Omental fat pad (tissue), 4 donors: ENCODE results near the gene TTC23. TPM values are rescaled to one million over a fixed set of nuclear protein-coding genes. Genes with fewer than 3 reads are reported as not detected.

Experiments used
- ATAC-seq: fragments of 150-250 bp; one replicate; pipeline ENCODE4 v1.9.1; 2016; ENCODE audit warnings: mild to moderate bottlenecking, moderate library complexity; ENCODE audit not compliant: low FRiP score
- DNase-seq: peaks from one replicate; pipeline ENCODE4 v3.0.0-alpha.2; 2019; ENCODE audit warnings: low spot score
- total RNA-seq, 4 donors: library from RNA; depleted of rRNA; stranded (reverse); fragments of >200 nt; gene quantifications; one replicate each; pipeline ENCODE4 v1.1.0, GENCODE V29; 2016
- TF ChIP-seq, protein P1 (sequence below), 3 donors: fragments of 450-650 bp; IDR thresholded peaks; one replicate each; pipeline ENCODE4 v1.5.1; 2016 to 2017; ENCODE audit warnings: antibody characterized with exemption in 3 of 3, mild to moderate bottlenecking in 3 of 3, moderate library complexity in 2 of 3

The TTC23 gene
- total RNA-seq, 4 donors from 2014 or later: 11.9 to 42.2 (median 19.9) TPM

DNA sequence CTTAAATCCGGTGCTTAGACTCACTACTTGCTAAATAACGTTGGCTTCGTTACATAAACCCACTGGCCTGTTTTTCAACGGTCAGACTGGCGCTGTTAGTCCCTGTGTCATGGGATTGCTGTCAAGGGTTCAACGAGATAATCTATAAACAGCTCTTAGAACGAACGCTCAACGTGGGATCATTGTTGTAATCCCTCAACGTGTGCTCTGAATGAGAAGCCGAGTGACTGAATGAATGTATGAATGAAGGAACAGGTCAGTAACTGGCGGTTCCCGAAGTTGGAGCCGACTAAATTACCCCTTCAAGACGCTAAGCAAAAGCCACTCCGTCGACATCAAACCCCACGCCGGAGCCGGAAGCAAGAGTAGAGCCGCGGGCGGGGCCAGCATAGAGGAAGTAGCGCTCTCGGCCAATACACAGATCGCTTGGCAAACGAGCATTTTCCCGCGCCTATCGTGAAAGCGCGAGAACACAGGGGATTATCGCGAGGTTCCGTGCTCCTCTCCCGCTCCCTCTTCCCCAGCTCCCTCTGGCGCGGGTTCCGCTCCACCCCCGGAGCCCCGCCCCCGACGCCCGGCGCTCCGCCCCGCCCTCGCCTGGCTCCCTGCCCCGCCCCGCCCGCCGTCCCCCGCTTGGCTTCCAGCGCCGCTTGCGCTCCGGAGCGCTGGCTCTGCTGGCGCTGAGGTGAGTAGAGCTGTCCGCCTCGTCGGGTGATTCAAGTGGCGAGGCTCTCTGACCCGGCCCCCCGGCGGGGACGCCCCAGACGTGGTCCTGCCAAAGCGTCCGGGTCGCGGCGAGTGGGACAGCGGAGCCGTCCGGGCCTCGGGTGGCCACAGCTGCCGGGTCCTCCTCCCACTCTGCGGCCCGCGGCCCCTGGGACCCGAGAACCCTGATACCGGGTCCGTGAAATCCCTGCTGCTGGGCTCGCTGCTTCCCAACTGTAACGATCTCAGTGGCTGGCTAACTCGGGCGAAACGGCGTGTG is 1.8 kb upstream of the TTC23 start, which contains the start of gene LRRC28:
Gene LRRC28 (plus strand): TSS at position 625 of the 985 bp plus-strand sequence. CDS start 4,477 bp downstream, outside the sequence.
- peak; percentile 91 for ATAC-seq
- DNase-seq: peak; percentile 95
- TF ChIP-seq, protein P1, sequence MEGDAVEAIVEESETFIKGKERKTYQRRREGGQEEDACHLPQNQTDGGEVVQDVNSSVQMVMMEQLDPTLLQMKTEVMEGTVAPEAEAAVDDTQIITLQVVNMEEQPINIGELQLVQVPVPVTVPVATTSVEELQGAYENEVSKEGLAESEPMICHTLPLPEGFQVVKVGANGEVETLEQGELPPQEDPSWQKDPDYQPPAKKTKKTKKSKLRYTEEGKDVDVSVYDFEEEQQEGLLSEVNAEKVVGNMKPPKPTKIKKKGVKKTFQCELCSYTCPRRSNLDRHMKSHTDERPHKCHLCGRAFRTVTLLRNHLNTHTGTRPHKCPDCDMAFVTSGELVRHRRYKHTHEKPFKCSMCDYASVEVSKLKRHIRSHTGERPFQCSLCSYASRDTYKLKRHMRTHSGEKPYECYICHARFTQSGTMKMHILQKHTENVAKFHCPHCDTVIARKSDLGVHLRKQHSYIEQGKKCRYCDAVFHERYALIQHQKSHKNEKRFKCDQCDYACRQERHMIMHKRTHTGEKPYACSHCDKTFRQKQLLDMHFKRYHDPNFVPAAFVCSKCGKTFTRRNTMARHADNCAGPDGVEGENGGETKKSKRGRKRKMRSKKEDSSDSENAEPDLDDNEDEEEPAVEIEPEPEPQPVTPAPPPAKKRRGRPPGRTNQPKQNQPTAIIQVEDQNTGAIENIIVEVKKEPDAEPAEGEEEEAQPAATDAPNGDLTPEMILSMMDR (IDR thresholded peaks at IDR 0.05): no peak

DNA sequence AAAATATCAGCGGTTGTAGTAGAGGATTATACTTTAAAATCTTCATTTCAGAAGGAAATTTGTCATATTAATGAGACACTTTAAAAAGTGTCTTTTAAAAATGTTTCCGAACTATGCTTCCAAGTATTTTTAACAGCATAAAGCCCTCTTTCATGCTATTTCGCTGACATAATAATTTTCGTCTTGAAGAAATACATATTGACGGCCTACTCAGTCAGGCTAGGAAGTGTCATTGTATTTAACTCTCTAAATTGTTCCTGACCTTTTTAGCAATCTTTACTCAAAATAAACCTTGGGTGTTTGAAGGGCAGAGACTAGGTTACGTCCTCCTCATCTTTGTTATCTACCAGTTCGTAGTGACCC is 1.1 kb upstream of the TTC23 start:
- TF ChIP-seq, protein P1 (IDR thresholded peaks at IDR 0.05): no peak
- ATAC-seq (no peak), DNase-seq (no peak)

GRCh38 chr15:99250001-99250400 is 620 bp upstream of the TTC23 start:
- ATAC-seq (no peak), DNase-seq (no peak)
- TF ChIP-seq, protein P1 (IDR thresholded peaks at IDR 0.05): no peak

DNA sequence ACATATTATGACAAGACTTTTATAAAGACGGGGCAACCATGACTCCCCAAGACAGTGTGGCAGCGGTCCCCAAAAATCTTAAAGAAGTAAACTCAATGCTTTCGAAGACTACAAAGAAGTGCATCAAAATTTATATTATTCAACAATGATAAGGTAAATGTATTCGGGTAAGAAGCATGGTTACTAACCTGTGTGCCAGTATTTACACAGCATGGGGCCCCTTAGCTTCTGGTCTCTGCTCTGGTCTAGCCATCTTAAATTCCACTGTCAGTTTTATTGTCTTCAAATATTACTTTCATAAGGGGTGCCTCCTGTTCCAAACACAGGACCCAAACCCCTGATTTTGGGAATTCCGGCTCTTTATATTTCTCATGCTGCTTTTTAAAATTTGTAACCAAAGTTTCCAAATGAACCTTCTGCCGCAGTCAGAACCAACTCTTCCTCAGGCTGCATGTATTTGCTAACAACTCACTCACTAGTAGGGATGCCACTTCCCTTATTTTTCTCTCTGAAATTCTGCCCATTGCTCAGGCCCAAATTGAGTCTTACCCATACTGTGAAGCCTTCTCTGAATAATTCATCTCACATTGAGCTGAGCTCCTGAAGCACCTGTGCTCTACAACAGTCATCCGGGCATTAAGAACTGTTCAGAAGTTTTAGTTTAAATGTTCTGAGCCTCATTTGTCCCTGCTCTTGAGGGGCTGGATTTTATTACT is 1.2 kb downstream of the TTC23 start:
- ATAC-seq: no peak
- no peak for DNase-seq

DNA sequence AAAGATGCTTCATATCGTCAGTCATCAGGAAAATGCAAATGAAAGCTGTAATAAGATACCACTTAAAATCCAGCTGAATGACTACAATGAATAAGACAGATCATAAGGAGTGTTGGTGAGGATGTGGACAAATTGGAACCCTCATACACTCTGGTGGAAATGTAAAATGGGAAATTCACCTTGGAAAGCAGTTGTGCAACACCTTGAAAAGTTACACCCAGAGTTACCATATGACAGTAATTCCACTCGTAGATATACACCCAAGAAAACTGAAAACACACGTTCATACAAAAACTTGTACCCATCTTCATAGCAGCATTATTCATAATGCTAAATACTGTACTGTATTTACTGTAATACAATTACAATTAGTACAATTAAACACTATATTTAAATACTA is 2.3 kb downstream of the TTC23 start:
- TF ChIP-seq, protein P1 (IDR thresholded peaks at IDR 0.05): no peak
- no peak for DNase-seq
- ATAC-seq: no peak

More for the DNA sequence above, 1.2 kb downstream of the TTC23 start:
- TF ChIP-seq, protein P1 (IDR thresholded peaks at IDR 0.05): no peak

DNA sequence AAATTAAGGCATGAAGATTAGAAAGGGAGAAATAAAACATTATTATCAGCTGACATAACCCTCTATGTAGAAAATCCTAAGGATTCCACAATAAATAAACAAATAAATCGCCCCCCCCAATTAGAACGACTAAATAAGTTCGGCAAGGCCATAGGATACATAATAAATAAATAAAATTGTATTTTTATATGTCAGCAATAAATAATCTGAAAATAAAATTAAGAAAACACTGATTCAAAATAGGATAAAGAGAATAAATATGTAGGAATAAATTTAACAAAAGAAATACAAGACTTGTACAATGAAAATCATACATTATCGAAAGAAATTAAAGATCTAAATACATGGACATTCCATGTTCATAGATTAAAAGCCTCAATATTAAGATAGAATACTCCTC is 5.1 kb downstream of the TTC23 start:
- ATAC-seq (no peak), DNase-seq (no peak)
- TF ChIP-seq, protein P1 (IDR thresholded peaks at IDR 0.05): no peak
